SU-DHL-6 (cell line): ENCODE measurements around the gene OSGEP.

Experiments used
- CTCF ChIP-seq: fragments of 200-600 bp; sonication (generic); IDR thresholded peaks from one replicate; pipeline ENCODE4 v1.5.1; 2017; ENCODE audit warnings: antibody characterized with exemption, mild to moderate bottlenecking, low read length, moderate library complexity; ENCODE audit not compliant: insufficient read depth, poor library complexity, severe bottlenecking
- EZH2phosphoT487 ChIP-seq: fragments of 200-600 bp; sonication (generic), shearing (Covaris generic); conservative IDR thresholded peaks from 2 replicates; pipeline ENCODE4 v1.6.1; 2018; ENCODE audit warnings: mild to moderate bottlenecking, antibody characterized with exemption, low read length, moderate library complexity, mixed read lengths

- no peak for TF ChIP-seq CTCF
- TF ChIP-seq EZH2phosphoT487 = no peak
Observed at GRCh38 chr14:20461225-20462141, 6.9 kb upstream of the OSGEP start, which contains the start of gene PIP4P1.
